T-helper 1 cell treated with Interleukin-12 subunit alpha and Interleukin-12 subunit beta and Interleukin-4 antibody, amounts not matched to agents 30 ng/mL and 1 ng/mL, for 36 hours (primary cell): Measurements from ENCODE around the gene CSAD. TPM values are rescaled to one million over a fixed set of nuclear protein-coding genes. Genes with fewer than 3 reads are reported as not detected.

Experiments used
- intact Hi-C: fragments of 100-400 bp; cut with micrococcal nuclease; formaldehyde crosslinking; loops from one replicate; pipeline ENCODE4 v1.15.1; 2024
- total RNA-seq: library from RNA; stranded (reverse); gene quantifications from 2 replicates; pipeline ENCODE4 v1.2.3, GENCODE V29; 2022

Gene CSAD
- total RNA-seq, 1 donor from 2014 or later = 30.7 TPM

- intact Hi-C loops = loop anchor here (2.0 to 10.0 kb wide), 2 partner anchors 18 to 474 kb away; partner anchors contain the start of gene ATP5MC2
These were observed 20.4 kb upstream of the CSAD start for GRCh38 chr12:53201177-53201541.

- intact Hi-C loops = loop anchor here (2.0 to 10.0 kb wide), 2 partner anchors 18 to 474 kb away; partner anchors contain the start of gene ATP5MC2
These were observed 19.9 kb upstream of the CSAD start for GRCh38 chr12:53200458-53201176.

GRCh38 chr12:53200107-53200457, 19.4 kb upstream of the CSAD start:
- intact Hi-C loops = loop anchor here (2.0 to 10.0 kb wide), 2 partner anchors 19 to 475 kb away; partner anchors contain the start of gene ATP5MC2

GRCh38 chr12:53199700-53200099, 19.0 kb upstream of the CSAD start:
- intact Hi-C loops = loop anchor here (2.0 to 10.0 kb wide), 2 partner anchors 19 to 475 kb away; partner anchors contain the start of gene ATP5MC2

GRCh38 chr12:53198486-53199110, 17.9 kb upstream of the CSAD start:
- intact Hi-C loops = loop anchor here (1.0 kb wide), 3 partner anchors 8 to 39 kb away; partner anchors contain the start of genes CSAD and ZNF740

GRCh38 chr12:53197011-53197640, 16.4 kb upstream of the CSAD start:
- intact Hi-C loops = no loop called here

- intact Hi-C loops = no loop called here
These were observed 15.8 kb upstream of the CSAD start for GRCh38 chr12:53196486-53196885.

- intact Hi-C loops = no loop called here
These were observed 15.0 kb upstream of the CSAD start for GRCh38 chr12:53195516-53196420.

- intact Hi-C loops = no loop called here
These were observed 14.2 kb upstream of the CSAD start for GRCh38 chr12:53194973-53195372.

GRCh38 chr12:53193985-53194716, 13.4 kb upstream of the CSAD start:
- intact Hi-C loops = no loop called here

GRCh38 chr12:53193040-53193439, 12.3 kb upstream of the CSAD start:
- intact Hi-C loops = no loop called here

GRCh38 chr12:53192531-53193021, 11.9 kb upstream of the CSAD start:
- intact Hi-C loops = no loop called here

GRCh38 chr12:53191885-53192530, 11.3 kb upstream of the CSAD start:
- intact Hi-C loops = no loop called here

- intact Hi-C loops = no loop called here
These were observed 10.6 kb upstream of the CSAD start for GRCh38 chr12:53191096-53191884.

- intact Hi-C loops = loop anchor here (1.0 kb wide), 2 partner anchors 10 to 31 kb away; partner anchors contain the start of genes CSAD and ZNF740
These were observed 9.5 kb upstream of the CSAD start for GRCh38 chr12:53190108-53190729.

- intact Hi-C loops = no loop called here
These were observed 6.6 kb upstream of the CSAD start for GRCh38 chr12:53187145-53187899.

- intact Hi-C loops = no loop called here
These were observed 6.0 kb upstream of the CSAD start for GRCh38 chr12:53186745-53187144.
